H1 (cell line): ENCODE results near the gene MARK3. TPM values are rescaled to one million over a fixed set of nuclear protein-coding genes. Genes with fewer than 3 reads are reported as not detected.

Source experiments
- JUND ChIP-seq: IDR thresholded peaks from 2 replicates; pipeline ENCODE4 v1.6.1; 2011; ENCODE audit warnings: mild to moderate bottlenecking, improper control_type of control experiment, low read length
- polyA plus RNA-seq, 7 experiments: library from polyadenylated mRNA; depleted of rRNA in 3 of 7; stranded (reverse) in 5 of 7; unstranded in 2 of 7; fragments of >200 nt in 5 of 7; fragments of 200-250 nt in 2 of 7; gene quantifications; 1 replicate in 5 of 7; 2 replicates in 1 of 7; 4 replicates in 1 of 7; pipeline versions ENCODE4 v1.2.1 to v1.2.3, GENCODE V29; 2011 to 2013; ENCODE audit warnings: missing spikeins in 2 of 7, mixed read lengths in 2 of 7
- total RNA-seq: library from RNA; stranded (reverse); fragmentation: NEBNext Ultra II Directional; extraction: Animal tissue kit (Norgen Biotek cat#: 25700); gene quantifications from 2 replicates; pipeline ENCODE4 v1.2.1, GENCODE V29; 2021
- TF ChIP-seq, protein P1 (sequence below): IDR thresholded peaks from 2 replicates; pipeline ENCODE4 v1.6.1; 2012; ENCODE audit warnings: low read length, inconsistent platforms

The MARK3 gene
- total and polyA plus RNA-seq, 2 of the 8 experiments (the other 6 are each of a cell fraction or from before 2014, with no cell fraction given) = 39.4 to 76.9 TPM

DNA sequence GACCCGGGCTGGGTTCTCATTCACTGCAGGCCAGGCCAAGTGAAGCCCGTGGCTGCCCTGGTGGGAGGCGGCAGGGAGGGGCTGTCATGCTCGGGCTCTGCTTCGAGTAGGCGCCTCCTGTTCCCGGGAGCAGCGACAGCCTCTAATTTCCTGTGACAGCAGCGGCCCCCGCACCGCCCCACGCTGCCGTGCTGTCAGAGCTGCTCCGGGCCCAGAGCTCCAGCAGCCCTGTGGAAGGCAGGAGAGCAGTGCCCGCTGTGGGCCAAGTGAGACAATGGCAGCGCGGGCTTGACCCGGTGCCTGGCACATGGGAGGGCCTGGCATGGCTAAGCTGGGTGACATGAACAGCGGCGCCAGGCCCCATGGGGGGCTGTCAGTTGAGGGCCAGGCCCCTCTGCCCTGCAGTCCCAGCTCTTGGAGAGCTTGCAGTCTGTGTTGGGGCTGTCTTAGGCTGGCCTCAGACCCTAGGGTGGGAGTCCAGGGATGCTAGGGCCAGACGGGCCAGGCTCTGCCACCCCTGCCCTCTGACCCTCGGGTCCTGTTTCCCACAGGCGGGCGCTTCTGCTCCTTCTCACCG, 148.9 kb downstream of the MARK3 start (continued):
- no peak for TF ChIP-seq JUND
- TF ChIP-seq, protein P1, sequence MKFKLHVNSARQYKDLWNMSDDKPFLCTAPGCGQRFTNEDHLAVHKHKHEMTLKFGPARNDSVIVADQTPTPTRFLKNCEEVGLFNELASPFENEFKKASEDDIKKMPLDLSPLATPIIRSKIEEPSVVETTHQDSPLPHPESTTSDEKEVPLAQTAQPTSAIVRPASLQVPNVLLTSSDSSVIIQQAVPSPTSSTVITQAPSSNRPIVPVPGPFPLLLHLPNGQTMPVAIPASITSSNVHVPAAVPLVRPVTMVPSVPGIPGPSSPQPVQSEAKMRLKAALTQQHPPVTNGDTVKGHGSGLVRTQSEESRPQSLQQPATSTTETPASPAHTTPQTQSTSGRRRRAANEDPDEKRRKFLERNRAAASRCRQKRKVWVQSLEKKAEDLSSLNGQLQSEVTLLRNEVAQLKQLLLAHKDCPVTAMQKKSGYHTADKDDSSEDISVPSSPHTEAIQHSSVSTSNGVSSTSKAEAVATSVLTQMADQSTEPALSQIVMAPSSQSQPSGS = no peak
